Measurements from ENCODE around the gene DSCAM. TPM values are rescaled to one million over a fixed set of nuclear protein-coding genes. Genes with fewer than 3 reads are reported as not detected.

Gene DSCAM
- total and polyA plus RNA-seq, 2 donors (not counting 1 experiment from before 2014, with no cell fraction given): not detected

- DNase-seq: no peak
- H4K20me1 ChIP-seq (ENCODE audit: control insufficient read depth, insufficient read depth, low read length, poor library complexity, severe bottlenecking): no peaks in the 10 kb centered on the region
- H3K4me1 Mint-ChIP-seq: no peaks in the 10 kb centered on the region
- intact Hi-C loops (cut with micrococcal nuclease): no loop called here
- no peak overlapping the region for H3K27ac Mint-ChIP-seq
- no peaks in the 10 kb centered on the region for H3K4me1 ChIP-seq (ENCODE audit: control insufficient read depth in 2 of 2, insufficient read depth in 2 of 2, low read length in 2 of 2)
- H3K27ac ChIP-seq (ENCODE audit: low read length in 2 of 2): no peak overlapping the region
- no peak for ATAC-seq (ENCODE audit: low read depth)
- no peak overlapping the region for H3K4me3 Mint-ChIP-seq
- H2AFZ ChIP-seq (ENCODE audit: insufficient read depth, low read depth, low read length, poor library complexity, severe bottlenecking): no peak overlapping the region
- no peak overlapping the region for H3K9ac ChIP-seq (ENCODE audit: low read length)
- no peaks in the 10 kb centered on the region for H3K27me3 ChIP-seq (replicated peaks in 1 of 4; ENCODE audit: control extremely low read depth in 1 of 4, control insufficient read depth in 3 of 4, insufficient read depth in 4 of 4, low read length in 3 of 4)
- H3K9me3 ChIP-seq (ENCODE audit: control extremely low read depth in 1 of 3, control insufficient read depth in 2 of 3, insufficient read depth in 1 of 3, low read length in 2 of 3): peaks cover 0 to under 1% (median 0%) of the 10 kb centered on the region in 3 donors
- WGBS (ENCODE audit: insufficient coverage): 88% methylated on average over 1 of the region's 3 CpGs
- CTCF ChIA-PET: interaction anchor here (0.6 kb wide), 1 partner anchor 9 kb away, joined by 3 read pairs; no protein-coding TSS in a partner anchor
- H3K4me2 ChIP-seq (replicated peaks; ENCODE audit: low read depth, low read length, poor library complexity, severe bottlenecking): no peak overlapping the region
- no peak overlapping the region for H3K4me3 ChIP-seq (ENCODE audit: control extremely low read depth in 1 of 5, extremely low read depth in 1 of 5, insufficient read depth in 1 of 5, low read depth in 2 of 5, low read length in 4 of 5)
- H3K36me3 ChIP-seq (replicated peaks in 1 of 2; ENCODE audit: control extremely low read depth in 1 of 2, control insufficient read depth in 1 of 2, extremely low read depth in 1 of 2, insufficient read depth in 2 of 2, low read length in 1 of 2): no peaks in the 10 kb centered on the region
- H3K27me3 Mint-ChIP-seq: no peaks in the 10 kb centered on the region
- no peaks in the 10 kb centered on the region for H3K9me3 Mint-ChIP-seq (ENCODE audit: insufficient read depth)
- no peaks in the 10 kb centered on the region for H3K79me2 ChIP-seq (ENCODE audit: control insufficient read depth, insufficient read depth, low read length)
- no peak for TF ChIP-seq EZH2 (IDR thresholded peaks at IDR 0.05; ENCODE audit: borderline replicate concordance, insufficient read depth, low read depth, low read length, poor library complexity, severe bottlenecking)
- TF ChIP-seq CTCF (IDR thresholded peaks at IDR 0.05): no peak
- POLR2A ChIA-PET: no interaction called here
These were observed 147.6 kb downstream of the DSCAM start for GRCh38 chr21:40699366-40699765.

- ATAC-seq (ENCODE audit: low read depth) (no peak), DNase-seq (no peak)
- H3K9me3 ChIP-seq (ENCODE audit: control extremely low read depth in 1 of 3, control insufficient read depth in 2 of 3, insufficient read depth in 1 of 3, low read length in 2 of 3): no peaks in the 10 kb centered on the region
- Mint-ChIP-seq H3K9me3 (ENCODE audit: insufficient read depth) (no peaks in the 10 kb centered on the region), H3K27me3 (no peaks in the 10 kb centered on the region), H3K4me1 (no peaks in the 10 kb centered on the region), H3K4me3 (no peak overlapping the region), H3K27ac (no peak overlapping the region)
- POLR2A ChIA-PET: no interaction called here
- no peak overlapping the region for H3K4me3 ChIP-seq (ENCODE audit: control extremely low read depth in 1 of 5, extremely low read depth in 1 of 5, insufficient read depth in 1 of 5, low read depth in 2 of 5, low read length in 4 of 5)
- no peaks in the 10 kb centered on the region for H3K4me1 ChIP-seq (ENCODE audit: control insufficient read depth in 2 of 2, insufficient read depth in 2 of 2, low read length in 2 of 2)
- no peak overlapping the region for H2AFZ ChIP-seq (ENCODE audit: insufficient read depth, low read depth, low read length, poor library complexity, severe bottlenecking)
- CTCF ChIA-PET: no interaction called here
- H4K20me1 ChIP-seq (ENCODE audit: control insufficient read depth, insufficient read depth, low read length, poor library complexity, severe bottlenecking): no peaks in the 10 kb centered on the region
- 100% methylated on average over 2 of the region's 6 CpGs for WGBS (ENCODE audit: insufficient coverage)
- no peaks in the 10 kb centered on the region for H3K27me3 ChIP-seq (replicated peaks in 1 of 4; ENCODE audit: control extremely low read depth in 1 of 4, control insufficient read depth in 3 of 4, insufficient read depth in 4 of 4, low read length in 3 of 4)
- no peaks in the 10 kb centered on the region for H3K79me2 ChIP-seq (ENCODE audit: control insufficient read depth, insufficient read depth, low read length)
- no peak overlapping the region for H3K9ac ChIP-seq (ENCODE audit: low read length)
- no peaks in the 10 kb centered on the region for H3K36me3 ChIP-seq (replicated peaks in 1 of 2; ENCODE audit: control extremely low read depth in 1 of 2, control insufficient read depth in 1 of 2, extremely low read depth in 1 of 2, insufficient read depth in 2 of 2, low read length in 1 of 2)
- H3K4me2 ChIP-seq (replicated peaks; ENCODE audit: low read depth, low read length, poor library complexity, severe bottlenecking): no peak overlapping the region
- H3K27ac ChIP-seq (ENCODE audit: low read length in 2 of 2): no peak overlapping the region
- no peak for TF ChIP-seq CTCF (IDR thresholded peaks at IDR 0.05)
- no peak for TF ChIP-seq EZH2 (IDR thresholded peaks at IDR 0.05; ENCODE audit: borderline replicate concordance, insufficient read depth, low read depth, low read length, poor library complexity, severe bottlenecking)
- intact Hi-C loops (cut with micrococcal nuclease): no loop called here
These were observed 150.7 kb downstream of the DSCAM start for GRCh38 chr21:40696246-40696645.
